ENCODE measurements around the gene TRAT1.

Gene TRAT1

DNA sequence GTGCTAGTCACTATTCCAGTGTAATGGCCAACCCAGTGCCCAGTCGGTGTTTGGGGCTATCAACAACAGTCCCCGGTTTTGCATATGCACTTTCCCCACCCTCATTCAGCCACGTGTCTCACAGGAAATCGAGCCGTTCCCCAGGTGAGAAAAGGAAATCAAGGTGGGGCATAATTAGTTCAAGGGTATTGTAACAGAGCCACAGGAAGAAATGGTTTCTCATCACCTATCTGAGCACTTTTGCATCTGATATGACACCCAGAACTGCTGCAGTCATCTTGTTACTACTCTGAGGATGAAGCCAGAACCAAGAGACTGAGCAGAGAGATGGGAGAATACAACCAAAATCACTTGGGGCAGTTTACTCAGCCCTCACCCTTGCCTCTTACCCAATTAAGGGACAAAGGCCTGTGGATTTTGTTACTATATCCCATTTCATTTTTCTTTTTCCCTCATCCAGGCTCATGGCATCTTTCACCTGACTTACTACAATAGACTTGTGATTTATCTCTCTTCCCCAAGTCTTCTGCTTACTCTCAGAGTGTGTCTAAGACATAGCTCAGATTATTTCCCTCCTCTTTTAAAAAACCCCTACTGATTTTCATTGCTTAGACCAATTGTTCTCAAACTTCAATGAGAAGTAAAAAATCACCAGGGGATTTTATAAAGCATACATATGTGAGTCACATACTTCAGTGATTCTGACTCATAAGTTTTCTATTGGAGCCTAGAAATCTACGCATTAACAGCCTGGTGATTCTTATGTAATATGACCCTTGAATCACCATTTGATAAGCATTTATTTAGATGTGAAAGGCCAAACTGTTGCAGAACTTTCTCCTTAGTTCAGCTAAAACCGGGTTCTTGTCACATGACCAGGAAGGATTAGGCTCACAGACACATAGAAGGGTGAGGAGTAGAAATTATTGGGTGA, 40.5 kb downstream of the TRAT1 start:
- no peak for DNase-seq

GRCh38 chr3:108863799-108864135, 41.2 kb downstream of the TRAT1 start:
- DNase-seq, result no peak

GRCh38 chr3:108877901-108878300, 55.3 kb downstream of the TRAT1 start:
- no peak for DNase-seq

DNA sequence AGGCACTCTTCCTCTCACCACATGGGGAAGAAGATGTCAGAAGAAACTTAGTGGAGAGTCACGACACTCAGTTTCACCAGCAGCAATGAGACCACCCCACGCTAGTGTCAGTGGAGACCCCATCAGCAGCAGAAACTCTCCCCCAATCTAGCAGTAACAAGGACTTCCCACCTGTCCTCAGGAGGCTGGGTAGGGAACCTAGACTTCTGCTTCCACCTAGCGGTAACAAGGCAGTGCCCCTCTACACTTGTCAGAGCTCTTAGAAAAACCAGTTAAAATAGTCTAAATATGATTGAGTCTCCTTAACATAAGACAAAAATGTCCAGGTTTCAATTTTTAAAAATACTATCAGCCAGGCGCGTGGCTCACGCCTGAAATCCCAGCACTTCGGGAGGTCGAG, 57.3 kb downstream of the TRAT1 start:
- DNase-seq, result no peak

DNA sequence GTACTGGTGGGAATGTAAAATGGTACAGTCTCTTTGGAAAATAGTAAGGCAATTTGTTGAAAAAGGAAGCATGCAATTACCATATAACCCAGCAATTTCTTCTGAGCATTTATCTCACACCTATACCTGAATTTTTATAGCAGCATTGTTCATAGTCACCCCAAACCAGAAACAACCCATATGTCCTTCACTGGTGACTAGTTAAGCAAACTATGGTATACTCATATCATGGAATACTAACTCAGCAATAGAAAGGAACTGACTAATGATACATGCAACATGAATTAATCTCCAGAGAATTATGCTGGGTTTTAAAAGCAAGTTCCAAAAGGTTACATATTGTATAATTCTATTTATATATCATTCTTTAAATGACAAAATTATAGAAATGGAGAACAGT, 60.2 kb downstream of the TRAT1 start:
- DNase-seq, result no peak

GRCh38 chr3:108883373-108883772, 60.8 kb downstream of the TRAT1 start:
- no peak for DNase-seq

DNA sequence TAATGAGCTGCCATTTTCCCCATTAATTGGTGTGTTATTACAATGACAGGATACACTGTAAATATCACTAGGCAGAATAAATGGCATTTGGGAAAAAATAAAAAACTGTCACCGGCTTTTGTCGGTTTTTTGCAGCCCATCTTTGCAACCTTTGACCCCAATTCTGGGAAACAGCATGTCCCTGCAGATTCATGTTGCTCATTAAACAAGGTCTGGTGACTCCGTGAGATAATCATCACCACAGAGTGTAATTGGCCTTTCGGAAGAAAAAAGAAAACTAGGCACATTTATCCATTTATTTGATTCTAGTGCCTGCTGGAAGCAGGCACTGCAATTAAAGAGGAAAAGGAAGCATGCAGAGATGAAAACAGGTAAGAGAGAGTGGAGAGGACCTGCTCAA, 64.5 kb downstream of the TRAT1 start:
- DNase-seq, result no peak

GRCh38 chr3:108887777-108888176, 65.2 kb downstream of the TRAT1 start:
- no peak for DNase-seq

GRCh38 chr3:108891833-108892232, 69.2 kb downstream of the TRAT1 start:
- DNase-seq, result no peak

GRCh38 chr3:108894981-108895380, 72.4 kb downstream of the TRAT1 start:
- DNase-seq, result no peak

DNA sequence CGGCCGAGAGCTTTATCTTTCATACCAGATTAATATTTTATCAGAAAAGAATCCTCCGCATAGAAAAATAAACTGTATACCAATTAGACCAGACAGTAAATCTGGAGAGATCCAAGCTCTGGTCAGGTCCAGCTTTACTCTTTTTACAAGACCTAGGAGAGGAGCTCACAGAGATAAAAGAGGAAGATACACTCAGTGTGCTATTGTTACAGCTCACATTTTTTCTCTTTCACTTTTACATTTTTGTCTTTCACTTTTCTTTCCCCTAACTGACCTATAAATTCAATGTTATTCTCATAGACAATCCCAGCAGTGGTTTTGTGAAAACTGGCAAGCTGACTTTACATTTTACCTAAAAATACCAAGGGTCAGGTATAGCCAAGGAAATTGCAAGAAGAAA, 75.3 kb downstream of the TRAT1 start:
- no peak for DNase-seq

GRCh38 chr3:108899530-108899929, 76.9 kb downstream of the TRAT1 start:
- no peak for DNase-seq

Measured in NCI-H1694 (cell line).